ENCODE results near the gene MCUB.

Gene MCUB

GRCh38 chr4:109730619-109731545 lies 170.8 kb downstream of the MCUB start:
- no peak for DNase-seq

- no peak for DNase-seq
These were observed 173.7 kb downstream of the MCUB start for GRCh38 chr4:109733728-109734127.

- DNase-seq: no peak
These were observed 175.7 kb downstream of the MCUB start for GRCh38 chr4:109735566-109736365.
